Keratinocyte (primary cell): Measurements from ENCODE around the gene RNF152. TPM values are rescaled to one million over a fixed set of nuclear protein-coding genes. Genes with fewer than 3 reads are reported as not detected.

Experiments
- DNase-seq: peaks from one replicate; pipeline ENCODE4 v3.0.0-alpha.2; 2011; ENCODE audit warnings: low read depth, missing footprints, low spot score
- FAIRE-seq: peaks from 2 replicates; lab custom pipeline; 2011; peaks lifted over from hg19 to GRCh38; lab: Jason Lieb, UNC
- H2AFZ ChIP-seq: 2 replicates; pipeline ENCODE4 v1.6.0; 2012; ENCODE audit warnings: low read length, control low read depth, inconsistent platforms; ENCODE audit not compliant: control insufficient read depth
- H3K27ac ChIP-seq: 2 replicates; pipeline ENCODE4 v1.5.1; 2011; ENCODE audit warnings: low read length; ENCODE audit not compliant: control insufficient read depth, insufficient read depth
- H3K27me3 ChIP-seq: 3 replicates; pipeline ENCODE4 v1.6.0; 2011; ENCODE audit warnings: low read length; ENCODE audit not compliant: control insufficient read depth, insufficient read depth; ENCODE audit errors: extremely low read depth
- H3K36me3 ChIP-seq, 2 experiments: 2 replicates in 1 of 2; 3 replicates in 1 of 2; pipeline ENCODE4 v1.5.1; 2011; ENCODE audit warnings: low read length in 2 of 2, mild to moderate bottlenecking in 1 of 2; ENCODE audit not compliant: control insufficient read depth in 2 of 2, insufficient read depth in 2 of 2; ENCODE audit errors: extremely low read depth in 1 of 2
- H3K4me1 ChIP-seq: 3 replicates; pipeline ENCODE4 v1.5.1; 2011; ENCODE audit warnings: low read length; ENCODE audit not compliant: control insufficient read depth, insufficient read depth; ENCODE audit errors: extremely low read depth
- H3K4me2 ChIP-seq: 3 replicates; pipeline ENCODE4 v1.6.0; 2011; ENCODE audit warnings: low read depth, low read length; ENCODE audit not compliant: control insufficient read depth, insufficient read depth; ENCODE audit errors: extremely low read depth
- H3K4me3 ChIP-seq, 3 experiments: fragments of 200-600 bp in 1 of 3; sonication (generic) in 1 of 3; 2 replicates in 2 of 3; 3 replicates in 1 of 3; pipeline ENCODE4 v1.5.1; 2011 to 2016; ENCODE audit warnings: low read length in 3 of 3, mild to moderate bottlenecking in 3 of 3, control low read depth in 2 of 3, inconsistent platforms in 1 of 3, low read depth in 1 of 3, mixed read lengths in 1 of 3, mixed run types in 1 of 3, moderate library complexity in 1 of 3; ENCODE audit not compliant: control insufficient read depth in 2 of 3, insufficient read depth in 2 of 3; ENCODE audit errors: extremely low read depth in 1 of 3
- H3K79me2 ChIP-seq: 2 replicates; pipeline ENCODE4 v1.6.0; 2012; ENCODE audit warnings: low read length; ENCODE audit not compliant: control insufficient read depth, insufficient read depth
- H3K9ac ChIP-seq: 3 replicates; pipeline ENCODE4 v1.6.0; 2011; ENCODE audit warnings: low read length; ENCODE audit not compliant: control insufficient read depth, insufficient read depth; ENCODE audit errors: extremely low read depth
- H3K9me1 ChIP-seq: 3 replicates; pipeline ENCODE4 v1.6.0; 2011; ENCODE audit warnings: low read length; ENCODE audit not compliant: control insufficient read depth, insufficient read depth; ENCODE audit errors: extremely low read depth
- H3K9me3 ChIP-seq: 2 replicates; pipeline ENCODE4 v1.5.1; 2012; ENCODE audit warnings: low read depth, low read length; ENCODE audit not compliant: control insufficient read depth
- H4K20me1 ChIP-seq: 3 replicates; pipeline ENCODE4 v1.6.0; 2011; ENCODE audit warnings: low read length; ENCODE audit not compliant: control insufficient read depth, insufficient read depth; ENCODE audit errors: extremely low read depth
- EZH2 ChIP-seq: IDR thresholded peaks from one replicate; pipeline ENCODE4 v1.6.1; 2012; ENCODE audit warnings: inconsistent platforms, mild to moderate bottlenecking, low read length, moderate library complexity
- dilution Hi-C: fragments of 300-500 bp; cut with MboI; formaldehyde crosslinking; loops from one replicate; pipeline ENCODE4 v1.7.0; 2020; ENCODE audit warnings: low sequenced_read_pairs; ENCODE audit not compliant: extremely low pct_ligation_motif_present
- polyA plus RNA-seq, 5 experiments: library from polyadenylated mRNA; depleted of rRNA in 3 of 5; stranded (reverse) in 3 of 5; stranded (forward) in 1 of 5; unstranded in 1 of 5; fragments of >200 nt; gene quantifications; 1 replicate in 1 of 5; 2 replicates in 3 of 5; 3 replicates in 1 of 5; pipeline versions ENCODE4 v1.2.1 to v1.2.3, GENCODE V29; 2011 to 2012; ENCODE audit warnings: missing spikeins in 2 of 5, low read depth in 1 of 5, low replicate concordance in 1 of 5
- TF ChIP-seq, protein P1 (sequence below), 3 experiments: IDR thresholded peaks in 1 of 3; conservative IDR thresholded peaks in 1 of 3; optimal IDR thresholded peaks in 1 of 3; 2 replicates in 2 of 3; 3 replicates in 1 of 3; pipeline versions ENCODE3 to v1.5.1; 2011; ENCODE audit warnings: low read length in 3 of 3, mild to moderate bottlenecking in 3 of 3, moderate library complexity in 2 of 3, control low read depth in 1 of 3, inconsistent platforms in 1 of 3; ENCODE audit not compliant: insufficient read depth in 2 of 3; ENCODE audit errors: extremely low read depth in 1 of 3

The RNF152 gene
- polyA plus RNA-seq, 1 donor (not counting 4 experiments of a cell fraction or from before 2014, with no cell fraction given) = 10.1 TPM

DNA sequence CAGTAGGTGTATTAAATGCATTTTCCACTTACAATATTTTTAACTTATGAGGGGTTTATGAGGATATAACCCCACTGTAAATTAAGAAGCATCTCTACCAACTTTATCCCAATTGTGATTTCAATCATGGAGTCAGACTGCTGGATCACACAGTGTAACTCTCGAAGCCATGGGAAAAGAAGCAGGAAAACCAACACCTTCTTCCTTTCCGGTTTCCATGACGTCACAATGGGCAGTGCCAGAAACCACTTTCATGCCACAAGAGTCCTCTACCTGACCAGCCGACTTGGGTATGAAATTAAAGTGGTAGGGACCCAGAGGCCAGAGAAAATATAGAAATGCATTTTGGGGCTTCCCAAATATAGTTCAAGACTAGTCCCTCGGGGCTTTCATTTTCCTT, 4.2 kb downstream of the RNF152 start:
- no peak overlapping the region for H3K4me2 ChIP-seq
- no peak overlapping the region for H3K9ac ChIP-seq
- peaks cover 2% of the 10 kb centered on the region for H3K9me1 ChIP-seq
- no peak for TF ChIP-seq EZH2
- TF ChIP-seq, protein P1, sequence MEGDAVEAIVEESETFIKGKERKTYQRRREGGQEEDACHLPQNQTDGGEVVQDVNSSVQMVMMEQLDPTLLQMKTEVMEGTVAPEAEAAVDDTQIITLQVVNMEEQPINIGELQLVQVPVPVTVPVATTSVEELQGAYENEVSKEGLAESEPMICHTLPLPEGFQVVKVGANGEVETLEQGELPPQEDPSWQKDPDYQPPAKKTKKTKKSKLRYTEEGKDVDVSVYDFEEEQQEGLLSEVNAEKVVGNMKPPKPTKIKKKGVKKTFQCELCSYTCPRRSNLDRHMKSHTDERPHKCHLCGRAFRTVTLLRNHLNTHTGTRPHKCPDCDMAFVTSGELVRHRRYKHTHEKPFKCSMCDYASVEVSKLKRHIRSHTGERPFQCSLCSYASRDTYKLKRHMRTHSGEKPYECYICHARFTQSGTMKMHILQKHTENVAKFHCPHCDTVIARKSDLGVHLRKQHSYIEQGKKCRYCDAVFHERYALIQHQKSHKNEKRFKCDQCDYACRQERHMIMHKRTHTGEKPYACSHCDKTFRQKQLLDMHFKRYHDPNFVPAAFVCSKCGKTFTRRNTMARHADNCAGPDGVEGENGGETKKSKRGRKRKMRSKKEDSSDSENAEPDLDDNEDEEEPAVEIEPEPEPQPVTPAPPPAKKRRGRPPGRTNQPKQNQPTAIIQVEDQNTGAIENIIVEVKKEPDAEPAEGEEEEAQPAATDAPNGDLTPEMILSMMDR (optimal IDR thresholded peaks at IDR 0.05 in 1 of 3, IDR thresholded peaks at IDR 0.05 in 1 of 3, conservative IDR thresholded peaks at IDR 0.05 in 1 of 3; ENCODE audit: extremely low read depth in 1 of 3, insufficient read depth in 2 of 3, low read length in 3 of 3) = no peak
- H3K36me3 ChIP-seq = peaks cover 9 to 13% of the 10 kb centered on the region in 2 experiments
- peaks cover 26% of the 10 kb centered on the region for H3K79me2 ChIP-seq
- no peak for DNase-seq
- no peak overlapping the region for H2AFZ ChIP-seq
- no peak overlapping the region for H3K4me3 ChIP-seq
- H3K9me3 ChIP-seq = no peaks in the 10 kb centered on the region
- no peak overlapping the region for H3K27ac ChIP-seq
- H3K4me1 ChIP-seq = peaks cover 20% of the 10 kb centered on the region
- peaks cover 4% of the 10 kb centered on the region for H4K20me1 ChIP-seq
- no peaks in the 10 kb centered on the region for H3K27me3 ChIP-seq
- dilution Hi-C loops = no loop called here
- no peak for FAIRE-seq

DNA sequence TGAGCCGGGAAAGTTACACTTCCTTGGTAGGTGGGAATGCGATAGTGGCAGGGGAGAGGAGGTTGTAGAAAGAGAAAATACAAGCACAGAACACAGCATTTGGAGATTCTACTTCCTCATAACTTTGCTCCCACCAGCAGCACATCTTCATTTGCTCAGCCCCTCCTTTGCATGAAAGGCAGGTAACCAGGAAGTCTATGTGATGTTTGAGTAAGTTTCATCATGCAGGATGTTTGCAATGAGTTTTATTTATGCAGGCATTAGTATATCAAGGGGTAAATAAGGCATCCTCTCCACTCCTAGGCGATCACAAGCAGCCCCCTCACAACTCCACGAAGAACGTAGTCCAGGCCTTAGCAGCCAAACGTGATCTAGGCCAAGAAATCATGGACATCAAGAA, 5.0 kb downstream of the RNF152 start:
- H2AFZ ChIP-seq = no peak overlapping the region
- no peak overlapping the region for H3K4me3 ChIP-seq
- peaks cover 23% of the 10 kb centered on the region for H3K79me2 ChIP-seq
- no peak for FAIRE-seq
- no peak for TF ChIP-seq EZH2
- TF ChIP-seq, protein P1 (optimal IDR thresholded peaks at IDR 0.05 in 1 of 3, IDR thresholded peaks at IDR 0.05 in 1 of 3, conservative IDR thresholded peaks at IDR 0.05 in 1 of 3; ENCODE audit: extremely low read depth in 1 of 3, insufficient read depth in 2 of 3, low read length in 3 of 3) = no peak
- H3K9me3 ChIP-seq = no peaks in the 10 kb centered on the region
- no peaks in the 10 kb centered on the region for H3K27me3 ChIP-seq
- H3K9me1 ChIP-seq = peaks cover 2% of the 10 kb centered on the region
- no peak overlapping the region for H3K27ac ChIP-seq
- peaks cover 26% of the 10 kb centered on the region for H3K4me1 ChIP-seq
- no peak for DNase-seq
- dilution Hi-C loops = no loop called here
- H3K9ac ChIP-seq = no peak overlapping the region
- H3K4me2 ChIP-seq = no peak overlapping the region
- H3K36me3 ChIP-seq = peaks cover 9 to 13% of the 10 kb centered on the region in 2 experiments
- H4K20me1 ChIP-seq = peaks cover 4% of the 10 kb centered on the region
